A673 (cell line): ENCODE results near the gene HSPB2. TPM values are rescaled to one million over a fixed set of nuclear protein-coding genes. Genes with fewer than 3 reads are reported as not detected.
"Not testable (repeated sequence)": the region's sequence is repeated elsewhere in the genome, so short reads cannot be mapped to it uniquely, and the experiment has no call there.

Source experiments
- BruUV-seq: library from RNA; stranded (reverse); fragments of 400-500 nt; replicated peaks from 2 replicates; lab custom pipeline; 2021; lab: Mats Ljungman, UMichigan
- CTCF ChIA-PET: fragments of 300-600 bp; sonication (Branson Sonifier 250); formaldehyde crosslinking; loops from one replicate; lab custom pipeline; 2022; ENCODE audit warnings: antibody characterized with exemption; lab: Charles Lee
- POLR2A ChIA-PET: fragments of 300-600 bp; sonication (Branson Sonifier 250); formaldehyde crosslinking; loops from one replicate; lab custom pipeline; 2022; ENCODE audit warnings: antibody characterized with exemption; ENCODE audit not compliant: low non-redundant PET; lab: Charles Lee
- DNase-seq: peaks from one replicate; pipeline ENCODE4 v3.0.0-alpha.2; 2015; ENCODE audit warnings: low spot score
- H3K27ac ChIP-seq: fragments of 200-600 bp; sonication (generic); 2 replicates; pipeline ENCODE4 v1.5.1; 2016; ENCODE audit warnings: mixed run types, low read depth, mild to moderate bottlenecking, mixed read lengths, antibody characterized with exemption, low read length; ENCODE audit not compliant: poor library complexity, severe bottlenecking
- H3K27me3 ChIP-seq: fragments of 200-600 bp; sonication (generic); replicated peaks from 2 replicates; pipeline ENCODE4 v1.6.1; 2017; ENCODE audit warnings: mixed run types, low read depth, mild to moderate bottlenecking, mixed read lengths, antibody characterized with exemption, low read length; ENCODE audit not compliant: insufficient read depth, poor library complexity
- H3K36me3 ChIP-seq: fragments of 200-600 bp; sonication (generic); 2 replicates; pipeline ENCODE4 v1.6.1; 2016; ENCODE audit warnings: mixed run types, mild to moderate bottlenecking, mixed read lengths, antibody characterized with exemption, low read length; ENCODE audit not compliant: insufficient read depth, poor library complexity, severe bottlenecking
- H3K4me1 ChIP-seq: fragments of 200-600 bp; sonication (generic); 2 replicates; pipeline ENCODE4 v1.6.1; 2017; ENCODE audit warnings: mixed run types, mild to moderate bottlenecking, mixed read lengths, antibody characterized with exemption, low read length; ENCODE audit not compliant: insufficient read depth, poor library complexity, severe bottlenecking
- H3K4me3 ChIP-seq: fragments of 200-600 bp; sonication (generic); 2 replicates; pipeline ENCODE4 v1.5.1; 2016; ENCODE audit warnings: low read depth, mixed run types, mild to moderate bottlenecking, mixed read lengths, low read length; ENCODE audit not compliant: poor library complexity, severe bottlenecking
- H3K9me3 ChIP-seq: fragments of 200-600 bp; sonication (generic); 2 replicates; pipeline ENCODE4 v1.6.1; 2016; ENCODE audit warnings: mixed run types, low read depth, mild to moderate bottlenecking, mixed read lengths, antibody characterized with exemption, low read length; ENCODE audit not compliant: poor library complexity, severe bottlenecking
- EZH2 ChIP-seq: fragments of 200-600 bp; sonication (generic); IDR thresholded peaks from 2 replicates; pipeline ENCODE4 v1.6.1; 2017; ENCODE audit warnings: borderline replicate concordance, low read depth, mild to moderate bottlenecking, mixed read lengths, antibody characterized with exemption, low read length; ENCODE audit not compliant: poor library complexity, severe bottlenecking
- intact Hi-C: fragments of 100-400 bp; cut with micrococcal nuclease; formaldehyde crosslinking; loops from one replicate; pipeline ENCODE4 v1.10.0; 2022; ENCODE audit not compliant: unreplicated experiment
- total RNA-seq: library from RNA; stranded (reverse); gene quantifications from 2 replicates; pipeline ENCODE4 v1.2.3, GENCODE V29; 2021
- TF ChIP-seq, protein P1 (sequence below): fragments of 300-800, 200-600 bp; sonication (generic); conservative IDR thresholded peaks from 2 replicates; pipeline ENCODE4 v1.5.1; 2017; ENCODE audit warnings: low read depth, mild to moderate bottlenecking, antibody characterized with exemption, low read length, moderate library complexity, mixed read lengths

HSPB2 gene
- total RNA-seq, 1 experiment from 2014 or later: not detected

DNA sequence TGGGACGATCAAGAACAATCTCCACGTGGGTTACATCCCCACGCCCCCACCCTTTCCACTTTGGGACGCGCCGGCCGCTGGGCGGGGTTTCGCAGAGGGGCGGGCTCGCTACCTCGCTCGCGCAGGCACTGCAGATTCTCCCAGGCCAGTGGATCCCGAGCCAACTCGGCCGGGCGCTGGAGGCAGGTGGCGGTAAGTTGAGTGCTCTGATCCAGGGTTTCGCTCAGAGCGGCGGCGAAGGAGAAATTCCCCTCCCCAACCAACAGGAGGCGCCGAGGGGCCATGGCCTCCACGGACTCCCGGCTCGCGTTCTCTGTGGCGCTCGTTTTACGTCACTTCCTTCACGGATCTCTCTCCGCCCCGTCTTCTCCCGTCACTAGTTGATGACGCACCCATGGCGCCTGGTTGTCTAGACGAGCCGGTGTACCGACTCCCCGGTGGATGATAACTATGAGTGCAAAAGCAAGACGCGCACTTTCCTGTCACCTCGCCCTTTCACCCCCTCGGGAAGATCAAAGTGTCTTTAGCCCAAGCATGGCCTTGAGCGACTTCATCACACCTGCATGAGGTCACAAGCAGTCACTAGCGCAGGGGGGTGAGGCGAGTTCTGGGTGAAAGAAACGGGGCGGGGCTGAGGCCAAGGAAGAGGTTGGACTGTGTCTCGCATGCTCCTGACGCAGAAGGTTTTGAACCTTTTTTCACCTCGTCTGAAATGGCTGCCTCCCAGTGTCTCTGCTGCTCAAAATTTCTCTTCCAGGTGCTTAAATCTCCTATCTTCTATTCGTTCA, 33.5 kb upstream of the HSPB2 start, which contains the start of the genes CFAP68 and FDXACB1:
CFAP68 (plus strand) TSS at position 693 of the 788 bp plus-strand sequence; CDS start at position 713, 20 bp downstream.
FDXACB1 (minus strand) TSS at position 317 of the 788 bp plus-strand sequence; CDS start at position 284, 33 bp downstream.
- no peaks in the 10 kb centered on the region for H3K9me3 ChIP-seq
- peak within 1 kb of the TSS; percentile 96 for H3K27ac ChIP-seq
- BruUV-seq: no TSS peak
- peaks cover 4% of the 10 kb centered on the region for H3K4me1 ChIP-seq
- DNase-seq: peak; percentile 99
- no peaks in the 10 kb centered on the region for H3K27me3 ChIP-seq
- CTCF ChIA-PET: no interaction called here
- H3K36me3 ChIP-seq: no peaks in the 10 kb centered on the region
- POLR2A ChIA-PET: no interaction called here
- TF ChIP-seq, protein P1, sequence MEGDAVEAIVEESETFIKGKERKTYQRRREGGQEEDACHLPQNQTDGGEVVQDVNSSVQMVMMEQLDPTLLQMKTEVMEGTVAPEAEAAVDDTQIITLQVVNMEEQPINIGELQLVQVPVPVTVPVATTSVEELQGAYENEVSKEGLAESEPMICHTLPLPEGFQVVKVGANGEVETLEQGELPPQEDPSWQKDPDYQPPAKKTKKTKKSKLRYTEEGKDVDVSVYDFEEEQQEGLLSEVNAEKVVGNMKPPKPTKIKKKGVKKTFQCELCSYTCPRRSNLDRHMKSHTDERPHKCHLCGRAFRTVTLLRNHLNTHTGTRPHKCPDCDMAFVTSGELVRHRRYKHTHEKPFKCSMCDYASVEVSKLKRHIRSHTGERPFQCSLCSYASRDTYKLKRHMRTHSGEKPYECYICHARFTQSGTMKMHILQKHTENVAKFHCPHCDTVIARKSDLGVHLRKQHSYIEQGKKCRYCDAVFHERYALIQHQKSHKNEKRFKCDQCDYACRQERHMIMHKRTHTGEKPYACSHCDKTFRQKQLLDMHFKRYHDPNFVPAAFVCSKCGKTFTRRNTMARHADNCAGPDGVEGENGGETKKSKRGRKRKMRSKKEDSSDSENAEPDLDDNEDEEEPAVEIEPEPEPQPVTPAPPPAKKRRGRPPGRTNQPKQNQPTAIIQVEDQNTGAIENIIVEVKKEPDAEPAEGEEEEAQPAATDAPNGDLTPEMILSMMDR: peak; percentile 99
- no peak for TF ChIP-seq EZH2
- H3K4me3 ChIP-seq: peak within 1 kb of the TSS; percentile 65
- intact Hi-C loops: loop anchor here (5.0 to 10.0 kb wide), 5 partner anchors 98 to 406 kb away; partner anchors contain the start of genes BCO2, DLAT, NKAPD1 and PIH1D2

DNA sequence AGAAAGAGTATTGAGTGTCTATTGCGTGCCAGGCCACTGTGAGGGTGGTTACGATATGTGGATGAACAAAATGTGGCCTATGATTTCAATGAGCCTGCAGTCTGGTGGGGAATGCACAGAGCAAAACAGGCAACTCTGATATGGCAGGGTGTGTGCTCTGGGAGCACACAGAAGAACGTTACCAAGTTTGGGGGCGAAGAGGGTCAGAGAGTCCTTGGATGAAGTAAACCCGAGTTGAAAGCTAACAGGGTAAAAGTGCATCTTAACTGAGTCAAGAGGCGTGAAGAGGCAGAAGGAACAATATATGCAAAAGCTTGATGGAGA, 32.9 kb upstream of the HSPB2 start:
- DNase-seq: no peak
- Histone ChIP-seq H3K9me3 (no peaks in the 10 kb centered on the region), H3K4me3 (peak overlapping the region; percentile 65), H3K27ac (peak overlapping the region; percentile 96), H3K4me1 (peaks cover 4% of the 10 kb centered on the region), H3K27me3 (no peaks in the 10 kb centered on the region), H3K36me3 (no peaks in the 10 kb centered on the region)
- TSS peak; percentile 94 for BruUV-seq
- POLR2A ChIA-PET: no interaction called here
- CTCF ChIA-PET: no interaction called here
- intact Hi-C loops: loop anchor here (5.0 to 10.0 kb wide), 5 partner anchors 98 to 405 kb away; partner anchors contain the start of genes BCO2, DLAT, NKAPD1 and PIH1D2
- TF ChIP-seq, protein P1: no peak
- no peak for TF ChIP-seq EZH2

DNA sequence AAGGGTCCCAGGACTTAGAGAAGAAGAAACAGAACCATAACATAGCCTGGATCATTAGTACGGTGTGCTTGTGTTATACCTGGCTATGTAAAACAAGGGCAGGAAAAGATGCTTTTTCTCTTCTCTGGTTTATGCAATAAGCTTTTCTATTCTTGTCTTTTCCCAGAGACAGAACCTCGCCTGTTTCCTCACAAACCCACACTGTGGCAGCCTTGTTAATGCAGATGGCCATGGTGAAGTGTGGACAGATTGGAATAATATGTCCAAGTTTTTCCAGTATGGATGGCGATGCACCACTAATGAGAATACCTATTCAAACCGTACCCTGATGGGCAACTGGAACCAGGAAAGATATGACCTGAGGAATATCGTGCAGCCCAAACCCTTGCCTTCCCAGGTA, 30.3 kb upstream of the HSPB2 start:
- Histone ChIP-seq H3K4me1 (peaks cover 4% of the 10 kb centered on the region), H3K27me3 (no peaks in the 10 kb centered on the region), H3K27ac (no peak overlapping the region), H3K9me3 (no peaks in the 10 kb centered on the region), H3K4me3 (no peak overlapping the region), H3K36me3 (no peaks in the 10 kb centered on the region)
- intact Hi-C loops: no loop called here
- BruUV-seq: no TSS peak
- DNase-seq: no peak
- POLR2A ChIA-PET: no interaction called here
- TF ChIP-seq EZH2: no peak
- TF ChIP-seq, protein P1: no peak
- CTCF ChIA-PET: no interaction called here

DNA sequence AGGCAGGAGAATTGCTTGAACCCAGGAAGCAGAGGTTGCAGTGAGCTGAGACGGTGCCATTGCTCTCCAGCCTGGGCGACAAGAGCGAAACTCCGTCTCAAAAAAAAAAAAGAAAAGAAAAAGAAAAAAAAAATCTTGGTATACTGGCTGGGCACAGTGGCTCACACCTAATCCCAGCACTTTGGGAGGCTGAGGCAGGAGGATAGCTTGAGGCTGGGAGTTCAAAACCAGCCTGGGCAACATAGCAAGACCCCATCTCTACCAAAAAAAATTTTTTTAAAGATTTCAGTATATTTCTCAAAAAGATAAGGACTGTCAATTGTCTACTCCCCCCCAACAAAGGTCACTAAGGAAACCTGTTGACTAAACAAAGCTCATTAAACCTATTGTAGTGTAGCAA, 27.5 kb upstream of the HSPB2 start:
- DNase-seq, intact Hi-C loops, H3K27me3 ChIP-seq, BruUV-seq, H3K9me3 ChIP-seq, H3K36me3 ChIP-seq, POLR2A ChIA-PET, H3K27ac ChIP-seq, H3K4me3 ChIP-seq, H3K4me1 ChIP-seq, CTCF ChIA-PET: not testable (repeated sequence)
